ENCODE results near the gene PRKCA. TPM values are rescaled to one million over a fixed set of nuclear protein-coding genes. Genes with fewer than 3 reads are reported as not detected.
A peak's percentile ranks its signal among the peaks of the same experiment; 100 is the strongest.

PRKCA gene
- total and polyA plus RNA-seq, 2 experiments from 2014 or later = 6.4 to 35.4 TPM

GRCh38 chr17:66795486-66795885 is 493.1 kb downstream of the PRKCA start (continued):
- no peak for TF ChIP-seq ZNF462 (CRISPR knock-in tag; IDR thresholded peaks at IDR 0.05)
- TF ChIP-seq POLR2AphosphoS5 (IDR thresholded peaks at IDR 0.05; ENCODE audit: low read depth) = no peak
- TF ChIP-seq REST (IDR thresholded peaks at IDR 0.05; ENCODE audit: unreplicated experiment) = no peak

GRCh38 chr17:66799849-66800537 is 497.6 kb downstream of the PRKCA start:
- Histone ChIP-seq H3K79me2 (replicated peaks; ENCODE audit: insufficient read depth) (no peaks in the 10 kb centered on the region), H3K4me1 (ENCODE audit: insufficient read depth) (peaks cover 22% of the 10 kb centered on the region), H3K4me3 (no peak overlapping the region), H3K9me2 (ENCODE audit: insufficient read depth) (no peaks in the 10 kb centered on the region), H4K20me1 (replicated peaks; ENCODE audit: insufficient read depth) (no peaks in the 10 kb centered on the region), H3K36me3 (ENCODE audit: insufficient read depth) (no peaks in the 10 kb centered on the region), H3K27ac (ENCODE audit: low read depth) (no peak overlapping the region), H3K27me3 (ENCODE audit: insufficient read depth) (no peaks in the 10 kb centered on the region), H3F3A (replicated peaks; ENCODE audit: low read depth) (no peaks in the 10 kb centered on the region), H2AFZ (no peak overlapping the region), H3K4me2 (no peak overlapping the region)
- ATAC-seq (no peak), DNase-seq (ENCODE audit: low spot score) (no peak)
- Mint-ChIP-seq H3K4me3 (no peak overlapping the region), H3K27ac (no peak overlapping the region), H3K27me3 (ENCODE audit: insufficient read depth, low read depth, poor library complexity) (peaks cover 2% of the 10 kb centered on the region), H3K36me3 (ENCODE audit: low read depth) (peaks cover 16% of the 10 kb centered on the region; the same call in 2 of the 3 replicates), H3K4me1 (peaks cover 24% of the 10 kb centered on the region), H3K9me3 (peaks cover 3% of the 10 kb centered on the region; the same call in 1 of the 3 replicates)
- TF ChIP-seq ETS1 (IDR thresholded peaks at IDR 0.05) (no peak), STAT1 (IDR thresholded peaks at IDR 0.05; ENCODE audit: unreplicated experiment) (no peak), ZNF331 (CRISPR knock-in tag; IDR thresholded peaks at IDR 0.05; ENCODE audit: low read depth) (no peak), CTCF (conservative IDR thresholded peaks at IDR 0.05; ENCODE audit: low read depth in 2 of 2) (peak in 1 of 2 experiments; percentile 44; a peak in 2 of 4 replicates), EZH2phosphoT487 (IDR thresholded peaks at IDR 0.05; ENCODE audit: unreplicated experiment) (no peak)
